CD4-positive, CD25-positive, alpha-beta regulatory T cell (primary cell): ENCODE results near the gene TSPAN9. TPM values are rescaled to one million over a fixed set of nuclear protein-coding genes. Genes with fewer than 3 reads are reported as not detected.

ENCODE experiments used
- ATAC-seq, 2 donors: fragments of 150-1000 bp; cut with Tn5 transposase; one replicate each; pipeline ENCODE4 v1.10.0; 2021; ENCODE audit warnings: low read depth in 2 of 2, moderate number of reproducible peaks in 2 of 2, moderate library complexity in 1 of 2
- DNase-seq, 3 donors: peaks; one replicate each; pipeline versions ENCODE4 v3.0.0 to v3.0.0-alpha.2; 2012 to 2022; ENCODE audit warnings: mixed read lengths in 1 of 3
- H3K27ac ChIP-seq: one replicate; pipeline ENCODE4 v1.7.0; 2013; ENCODE audit warnings: mild to moderate bottlenecking, low read length; ENCODE audit not compliant: insufficient read depth, poor library complexity, severe bottlenecking
- H3K27me3 ChIP-seq: one replicate; pipeline ENCODE4 v1.7.0; 2013; ENCODE audit warnings: low read length; ENCODE audit not compliant: control insufficient read depth, insufficient read depth
- H3K36me3 ChIP-seq: one replicate; pipeline ENCODE4 v1.7.0; 2013; ENCODE audit warnings: mild to moderate bottlenecking, low read length, moderate library complexity; ENCODE audit not compliant: control insufficient read depth, insufficient read depth
- H3K4me1 ChIP-seq: 2 replicates; pipeline ENCODE4 v1.7.0; 2013; ENCODE audit warnings: mild to moderate bottlenecking, low read length; ENCODE audit not compliant: insufficient read depth, control insufficient read depth, poor library complexity, severe bottlenecking
- H3K4me3 ChIP-seq: one replicate; pipeline ENCODE4 v1.7.0; 2013; ENCODE audit warnings: low read depth, mild to moderate bottlenecking, low read length, moderate library complexity
- H3K9me3 ChIP-seq, 2 experiments: 1 replicate in 1 of 2; 2 replicates in 1 of 2; pipeline ENCODE4 v1.7.0; 2013; ENCODE audit warnings: low read length in 2 of 2, mild to moderate bottlenecking in 1 of 2, moderate library complexity in 1 of 2; ENCODE audit not compliant: control insufficient read depth in 2 of 2
- H3K27ac Mint-ChIP-seq, 3 donors: one replicate each; pipeline ENCODE4 v1.8.0; 2020 to 2022; ENCODE audit warnings: mild to moderate bottlenecking in 3 of 3, mixed read lengths in 3 of 3, moderate library complexity in 2 of 3
- H3K27me3 Mint-ChIP-seq: one replicate; pipeline ENCODE4 v1.8.0; 2022; ENCODE audit warnings: mild to moderate bottlenecking, mixed read lengths
- H3K36me3 Mint-ChIP-seq: one replicate; pipeline ENCODE4 v1.8.0; 2020; ENCODE audit warnings: mixed read lengths
- H3K4me1 Mint-ChIP-seq, 4 donors: one replicate each; pipeline ENCODE4 v1.8.0; 2020 to 2022; ENCODE audit warnings: mixed read lengths in 4 of 4, mild to moderate bottlenecking in 1 of 4
- H3K4me3 Mint-ChIP-seq, 4 donors: one replicate each; pipeline ENCODE4 v1.8.0; 2020 to 2022; ENCODE audit warnings: mild to moderate bottlenecking in 4 of 4, mixed read lengths in 4 of 4, moderate library complexity in 3 of 4
- H3K9me3 Mint-ChIP-seq, 7 donors: one replicate each; pipeline ENCODE4 v1.8.0; 2020 to 2022; ENCODE audit warnings: mixed read lengths in 7 of 7, mild to moderate bottlenecking in 3 of 7, moderate library complexity in 2 of 7
- polyA plus RNA-seq, 4 donors: library from polyadenylated mRNA; unstranded; fragments of 300-500 nt; fragmentation: Illumina TruSeq; gene quantifications; one replicate each; pipeline ENCODE4 v1.2.3, GENCODE V29; 2021
- total RNA-seq: library from RNA; stranded (reverse); gene quantifications from one replicate; pipeline ENCODE4 v1.2.3, GENCODE V29; 2022

The TSPAN9 gene
- total and polyA plus RNA-seq, 5 donors from 2014 or later = 0.09 to 1.2 (median 0.30) TPM; not detected in 1

DNA sequence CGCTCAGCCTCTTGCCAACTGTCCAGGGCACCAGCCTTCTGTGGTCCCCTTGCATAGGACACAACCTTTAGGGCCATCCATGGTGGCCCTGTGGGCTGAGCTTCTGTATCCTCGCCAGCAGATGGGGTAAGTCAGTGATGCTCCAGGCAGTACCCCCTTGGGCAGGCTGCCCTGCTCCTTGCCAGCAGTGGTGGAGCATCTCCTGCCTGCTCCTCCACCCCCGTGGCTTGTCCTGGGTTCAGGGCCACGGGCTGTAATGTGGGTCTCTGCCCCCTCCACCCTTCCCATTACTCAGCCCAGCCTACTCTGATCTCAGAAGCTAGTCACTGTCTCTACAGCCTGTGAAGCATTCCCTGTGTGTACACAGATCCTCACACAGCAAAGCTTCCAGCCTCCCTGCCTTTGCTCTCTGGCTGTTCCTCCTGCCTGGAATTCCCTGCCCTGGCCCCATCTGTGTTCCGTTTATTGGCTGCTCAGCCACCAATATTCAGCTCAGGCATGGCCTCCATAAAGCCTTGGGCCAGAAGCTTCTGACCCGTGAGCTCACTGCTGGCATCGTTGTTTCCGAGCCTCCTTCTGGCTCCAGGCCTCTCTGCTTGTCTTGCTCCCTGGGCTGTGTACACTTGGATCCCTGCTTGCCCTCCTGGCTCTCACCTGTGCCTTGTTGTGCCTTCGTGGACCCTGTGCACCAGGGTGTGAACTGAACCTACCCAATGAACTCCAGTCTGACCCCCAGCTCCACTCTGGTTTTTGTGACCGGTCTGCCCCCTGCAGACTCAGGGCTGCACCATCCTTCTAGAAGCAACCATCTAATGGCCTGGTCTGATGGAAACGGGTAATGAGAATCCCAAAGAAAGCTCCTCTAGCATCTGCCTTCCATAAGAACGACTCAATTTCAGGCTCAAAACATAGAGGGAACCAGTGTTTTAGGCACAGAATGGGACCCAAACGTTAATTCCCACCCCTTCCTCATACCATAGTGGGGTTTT, 236.8 kb downstream of the TSPAN9 start:
- DNase-seq (peak in 2 of 3 donors; percentile 5 to 25), ATAC-seq (peak in 1 of 2 donors; percentile 38)
- no peak overlapping the region for H3K27ac Mint-ChIP-seq
- Histone ChIP-seq H3K27ac (no peak overlapping the region), H3K4me3 (no peak overlapping the region), H3K4me1 (no peaks in the 10 kb centered on the region), H3K27me3 (no peaks in the 10 kb centered on the region), H3K36me3 (no peaks in the 10 kb centered on the region), H3K9me3 (no peaks in the 10 kb centered on the region)
- no peak overlapping the region for H3K4me3 Mint-ChIP-seq
- peaks cover 0 to 3% (median 0%) of the 10 kb centered on the region in 7 donors for H3K9me3 Mint-ChIP-seq
- H3K36me3 Mint-ChIP-seq = no peaks in the 10 kb centered on the region
- no peaks in the 10 kb centered on the region for H3K4me1 Mint-ChIP-seq
- H3K27me3 Mint-ChIP-seq = peaks cover 4% of the 10 kb centered on the region

DNA sequence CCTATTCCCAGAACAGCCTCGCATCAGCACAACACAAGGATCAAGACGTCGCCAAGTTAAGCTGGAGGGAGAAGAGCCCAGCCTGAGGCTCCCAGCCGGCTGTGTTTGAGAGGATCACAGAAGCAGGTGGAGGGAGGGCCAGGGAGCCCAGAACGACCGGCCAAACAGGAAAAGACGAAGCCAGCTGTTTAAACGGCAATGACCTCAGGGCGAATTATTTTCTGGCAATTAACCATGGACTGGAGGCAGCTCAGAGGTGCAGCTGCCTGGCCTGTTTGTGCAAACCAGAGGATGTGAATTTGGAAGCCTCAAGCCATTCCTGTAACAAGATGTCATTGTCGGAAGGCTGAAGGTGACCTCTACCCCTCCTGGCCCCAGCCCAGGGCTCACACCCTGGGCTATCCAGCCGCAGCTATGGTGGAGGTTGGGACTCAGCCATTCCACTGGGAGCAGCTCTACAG, 238.1 kb downstream of the TSPAN9 start:
- no peaks in the 10 kb centered on the region for H3K36me3 Mint-ChIP-seq
- H3K27me3 ChIP-seq = no peaks in the 10 kb centered on the region
- H3K4me1 ChIP-seq = no peaks in the 10 kb centered on the region

GRCh38 chr12:3316776-3317480, 239.7 kb downstream of the TSPAN9 start:
- Mint-ChIP-seq H3K27me3 (peaks cover 4% of the 10 kb centered on the region), H3K27ac (no peak overlapping the region), H3K36me3 (no peaks in the 10 kb centered on the region), H3K9me3 (peaks cover 0 to 4% (median 0%) of the 10 kb centered on the region in 7 donors), H3K4me1 (no peaks in the 10 kb centered on the region), H3K4me3 (no peak overlapping the region)
- DNase-seq (no peak), ATAC-seq (no peak)
- Histone ChIP-seq H3K4me1 (no peaks in the 10 kb centered on the region), H3K27ac (no peak overlapping the region), H3K36me3 (no peaks in the 10 kb centered on the region), H3K27me3 (no peaks in the 10 kb centered on the region), H3K4me3 (no peak overlapping the region), H3K9me3 (no peaks in the 10 kb centered on the region)

More for the DNA sequence above, 238.1 kb downstream of the TSPAN9 start:
- H3K27me3 Mint-ChIP-seq = peaks cover 4% of the 10 kb centered on the region
- no peaks in the 10 kb centered on the region for H3K4me1 Mint-ChIP-seq
- DNase-seq (no peak), ATAC-seq (no peak)
- no peak overlapping the region for H3K27ac Mint-ChIP-seq
- H3K27ac ChIP-seq = no peak overlapping the region
- H3K4me3 Mint-ChIP-seq = no peak overlapping the region
- no peaks in the 10 kb centered on the region for H3K36me3 ChIP-seq
- H3K4me3 ChIP-seq = no peak overlapping the region
- no peaks in the 10 kb centered on the region for H3K9me3 ChIP-seq
- H3K9me3 Mint-ChIP-seq = peaks cover 0 to 4% (median 0%) of the 10 kb centered on the region in 7 donors

DNA sequence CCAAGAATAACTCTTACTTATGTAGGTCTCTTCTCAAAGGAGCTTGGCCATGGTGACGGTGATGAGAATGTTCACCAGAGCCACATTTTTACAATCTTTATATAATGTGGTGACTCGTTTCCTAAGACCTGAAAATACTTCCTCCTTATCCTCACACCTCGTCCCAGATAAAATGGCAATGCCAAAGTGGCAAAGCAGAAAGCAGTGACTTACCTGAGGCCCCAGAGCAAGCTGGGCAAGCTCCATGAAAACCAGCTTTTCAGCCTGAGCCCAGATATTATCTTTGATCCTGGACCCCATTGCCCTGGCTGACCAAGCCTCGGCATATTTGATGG, 240.3 kb downstream of the TSPAN9 start:
- Mint-ChIP-seq H3K4me1 (no peaks in the 10 kb centered on the region), H3K27me3 (peaks cover 4% of the 10 kb centered on the region), H3K36me3 (no peaks in the 10 kb centered on the region), H3K4me3 (no peak overlapping the region), H3K27ac (no peak overlapping the region), H3K9me3 (peaks cover 0 to 4% (median 0%) of the 10 kb centered on the region in 7 donors)
- DNase-seq (no peak), ATAC-seq (no peak)
- Histone ChIP-seq H3K9me3 (no peaks in the 10 kb centered on the region), H3K4me1 (no peaks in the 10 kb centered on the region), H3K27ac (no peak overlapping the region), H3K36me3 (no peaks in the 10 kb centered on the region), H3K27me3 (no peaks in the 10 kb centered on the region), H3K4me3 (no peak overlapping the region)

GRCh38 chr12:3317841-3318501, 240.8 kb downstream of the TSPAN9 start:
- no peaks in the 10 kb centered on the region for H3K36me3 Mint-ChIP-seq
- DNase-seq = no peak
- H3K9me3 Mint-ChIP-seq = peaks cover 0 to 4% (median 0%) of the 10 kb centered on the region in 7 donors
- Histone ChIP-seq H3K4me3 (no peak overlapping the region), H3K27ac (no peak overlapping the region), H3K36me3 (no peaks in the 10 kb centered on the region), H3K27me3 (no peaks in the 10 kb centered on the region), H3K9me3 (no peaks in the 10 kb centered on the region), H3K4me1 (no peaks in the 10 kb centered on the region)
- no peak overlapping the region for H3K27ac Mint-ChIP-seq
- H3K4me1 Mint-ChIP-seq = no peaks in the 10 kb centered on the region
- H3K27me3 Mint-ChIP-seq = peaks cover 4% of the 10 kb centered on the region
- ATAC-seq = no peak
- H3K4me3 Mint-ChIP-seq = no peak overlapping the region

- no peak for ATAC-seq
Observed at GRCh38 chr12:3319723-3320492, 242.7 kb downstream of the TSPAN9 start.

More at GRCh38 chr12:3319723-3320492, 242.7 kb downstream of the TSPAN9 start:
- Histone ChIP-seq H3K9me3 (no peaks in the 10 kb centered on the region), H3K4me3 (no peak overlapping the region), H3K27ac (no peak overlapping the region), H3K27me3 (no peaks in the 10 kb centered on the region), H3K36me3 (no peaks in the 10 kb centered on the region), H3K4me1 (no peaks in the 10 kb centered on the region)
- H3K27ac Mint-ChIP-seq = no peak overlapping the region
- peaks cover 5% of the 10 kb centered on the region for H3K27me3 Mint-ChIP-seq
- no peak for DNase-seq
- H3K9me3 Mint-ChIP-seq = peaks cover 0 to 4% (median 0%) of the 10 kb centered on the region in 7 donors
- no peaks in the 10 kb centered on the region for H3K4me1 Mint-ChIP-seq
- H3K36me3 Mint-ChIP-seq = no peaks in the 10 kb centered on the region
- no peak overlapping the region for H3K4me3 Mint-ChIP-seq
